Esophagus muscularis mucosa (tissue), 4 donors: ENCODE data around the gene MRPL54. TPM values are rescaled to one million over a fixed set of nuclear protein-coding genes. Genes with fewer than 3 reads are reported as not detected.

ENCODE experiments used
- DNase-seq: peaks from one replicate; pipeline ENCODE4 v3.0.0-alpha.2; 2017; ENCODE audit errors: extremely low spot score
- H3K27ac ChIP-seq, 4 donors: fragments of 200-600 bp; sonication (generic); replicated peaks in 1 of 4; 1 replicate in 3 of 4; 2 replicates in 1 of 4; pipeline ENCODE4 v1.5.1; 2016 to 2019; ENCODE audit warnings: mild to moderate bottlenecking in 1 of 4
- H3K27me3 ChIP-seq, 4 donors: fragments of 200-600 bp; sonication (generic); one replicate each; pipeline versions ENCODE4 v1.5.1 to v1.6.0; 2016 to 2019
- H3K36me3 ChIP-seq, 4 donors: fragments of 200-600 bp; sonication (generic); one replicate each; pipeline ENCODE4 v1.5.1; 2016 to 2019
- H3K4me1 ChIP-seq, 4 donors: fragments of 200-600 bp; sonication (generic); one replicate each; pipeline ENCODE4 v1.5.1; 2016 to 2019
- H3K4me3 ChIP-seq, 4 donors: fragments of 200-600 bp; sonication (generic); 1 replicate in 2 of 4; 2 replicates in 2 of 4; pipeline ENCODE4 v1.5.1; 2016 to 2019; ENCODE audit warnings: mild to moderate bottlenecking in 4 of 4, moderate library complexity in 1 of 4
- H3K9me3 ChIP-seq, 4 donors: fragments of 200-600 bp; sonication (generic); 1 replicate in 3 of 4; 2 replicates in 1 of 4; pipeline ENCODE4 v1.5.1; 2016 to 2019
- CTCF ChIP-seq, 3 experiments: fragments of 200-600 bp in 2 of 3; fragments of 450-650 bp in 1 of 3; sonication (generic) in 2 of 3; IDR thresholded peaks; one replicate each; pipeline ENCODE4 v1.5.1; 2017 to 2019; ENCODE audit warnings: antibody characterized with exemption in 3 of 3, mild to moderate bottlenecking in 2 of 3, moderate library complexity in 1 of 3
- EP300 ChIP-seq: sonication (generic); formaldehyde crosslinking; IDR thresholded peaks from one replicate; pipeline ENCODE4 v1.6.1; 2017; ENCODE audit warnings: antibody characterized with exemption
- POLR2A ChIP-seq: fragments of 450-650 bp; IDR thresholded peaks from one replicate; pipeline ENCODE4 v1.6.1; 2017; ENCODE audit warnings: antibody characterized with exemption, moderate library complexity, mild to moderate bottlenecking, low read depth
- POLR2AphosphoS5 ChIP-seq, 2 donors: sonication (generic); formaldehyde crosslinking; IDR thresholded peaks; one replicate each; pipeline ENCODE4 v1.6.1; 2017; ENCODE audit warnings: antibody characterized with exemption in 2 of 2
- WGBS: methylation state at CpG from one replicate; pipeline ENCODE4 v1.1.5; 2018; 5-methylcytosine and 5-hydroxymethylcytosine counted together
- intact Hi-C: fragments of 100-400 bp; cut with DNase I; formaldehyde crosslinking; loops from one replicate; pipeline ENCODE4 v1.15.1; 2023
- total RNA-seq, 4 donors: library from RNA; depleted of rRNA; stranded (reverse); fragments of >200 nt; gene quantifications; one replicate each; pipeline versions ENCODE4 v1.1.0 to v1.2.1, GENCODE V29; 2016

The MRPL54 gene
- total RNA-seq, 4 donors from 2014 or later = 45.2 to 84.3 (median 77.4) TPM

GRCh38 chr19:3769494-3769893 lies 7.0 kb downstream of the MRPL54 start:
- Histone ChIP-seq H3K27me3 (peaks cover 0 to 18% (median 0%) of the 10 kb centered on the region in 4 donors), H3K27ac (no peak overlapping the region), H3K4me1 (peaks cover 0 to 7% (median 0%) of the 10 kb centered on the region in 4 donors), H3K36me3 (peaks cover 32 to 52% (median 46%) of the 10 kb centered on the region in 4 donors), H3K9me3 (no peaks in the 10 kb centered on the region), H3K4me3 (no peak overlapping the region)
- TF ChIP-seq POLR2A (no peak), POLR2AphosphoS5 (IDR thresholded peaks at IDR 0.05) (no peak), EP300 (no peak), CTCF (IDR thresholded peaks at IDR 0.05) (no peak)
- DNase-seq = no peak
- 83% methylated on average over 7 of the region's 17 CpGs for WGBS
- intact Hi-C loops = loop anchor here (10.0 kb wide), 1 partner anchor 205 kb away; the partner anchor contains the start of gene DAPK3

- H3K27me3 ChIP-seq = peaks cover 0 to 18% (median 0%) of the 10 kb centered on the region in 4 donors
- H3K4me3 ChIP-seq = no peak overlapping the region
- H3K27ac ChIP-seq = no peak overlapping the region
- peaks cover 0 to 7% (median 0%) of the 10 kb centered on the region in 4 donors for H3K4me1 ChIP-seq
- no peak for DNase-seq
- peaks cover 28 to 47% (median 41%) of the 10 kb centered on the region in 4 donors for H3K36me3 ChIP-seq
- intact Hi-C loops = no loop called here
- no peaks in the 10 kb centered on the region for H3K9me3 ChIP-seq
- TF ChIP-seq EP300 (no peak), POLR2AphosphoS5 (IDR thresholded peaks at IDR 0.05) (no peak), POLR2A (no peak), CTCF (IDR thresholded peaks at IDR 0.05) (no peak)
- 80% methylated on average over 19 of the region's 53 CpGs for WGBS
Observed at GRCh38 chr19:3770136-3770999, 7.9 kb downstream of the MRPL54 start.

GRCh38 chr19:3771000-3771905 lies 8.8 kb downstream of the MRPL54 start:
- intact Hi-C loops = no loop called here
- TF ChIP-seq EP300 = no peak
- no peak for TF ChIP-seq CTCF (IDR thresholded peaks at IDR 0.05)
- H3K27ac ChIP-seq = no peak overlapping the region

GRCh38 chr19:3771906-3772455 lies 9.5 kb downstream of the MRPL54 start, which contains the start of gene RAX2:
Gene RAX2 (minus strand): TSS chr19:3772228. CDS start chr19:3771742, 486 bp downstream.
- peaks cover 0 to 7% (median 0%) of the 10 kb centered on the region in 4 donors for H3K4me1 ChIP-seq
- peaks cover 0 to 18% (median 0%) of the 10 kb centered on the region in 4 donors for H3K27me3 ChIP-seq
- TF ChIP-seq POLR2A (no peak), POLR2AphosphoS5 (IDR thresholded peaks at IDR 0.05) (no peak), EP300 (no peak), CTCF (IDR thresholded peaks at IDR 0.05) (no peak)
- H3K4me3 ChIP-seq = no peak within 1 kb of the TSS
- no peaks in the 10 kb centered on the region for H3K9me3 ChIP-seq
- no peak for DNase-seq
- 53% methylated on average over 14 of the region's 23 CpGs for WGBS
- intact Hi-C loops = no loop called here
- H3K27ac ChIP-seq = no peak within 1 kb of the TSS
- peaks cover 12 to 31% (median 25%) of the 10 kb centered on the region in 4 donors for H3K36me3 ChIP-seq

More at GRCh38 chr19:3771000-3771905, 8.8 kb downstream of the MRPL54 start:
- H3K27me3 ChIP-seq = peaks cover 0 to 18% (median 0%) of the 10 kb centered on the region in 4 donors
- H3K4me1 ChIP-seq = peaks cover 0 to 7% (median 0%) of the 10 kb centered on the region in 4 donors
- H3K36me3 ChIP-seq = peaks cover 19 to 38% (median 32%) of the 10 kb centered on the region in 4 donors
- H3K4me3 ChIP-seq = no peak overlapping the region
- WGBS = 73% methylated on average over 19 of the region's 35 CpGs
- no peaks in the 10 kb centered on the region for H3K9me3 ChIP-seq
- no peak for DNase-seq
